Mesendoderm (in vitro differentiated cells): Measurements from ENCODE around the gene FGD4.
A peak's percentile ranks its signal among the peaks of the same experiment; 100 is the strongest.

Experiments used
- DNase-seq: peaks from one replicate; pipeline ENCODE4 v3.0.0; 2013
- H2AK5ac ChIP-seq: 2 replicates; pipeline ENCODE4 v1.6.1; 2013; ENCODE audit warnings: low read length, inconsistent platforms
- H2BK120ac ChIP-seq: 2 replicates; pipeline ENCODE4 v1.6.1; 2013; ENCODE audit warnings: low read depth, mild to moderate bottlenecking, low read length, moderate library complexity, mixed read lengths
- H2BK15ac ChIP-seq: replicated peaks from 2 replicates; pipeline ENCODE4 v1.6.1; 2013; ENCODE audit warnings: low read depth, mild to moderate bottlenecking, moderate library complexity
- H2BK5ac ChIP-seq: 2 replicates; pipeline ENCODE4 v1.6.1; 2013; ENCODE audit warnings: low read length, inconsistent platforms
- H3K18ac ChIP-seq: 2 replicates; pipeline ENCODE4 v1.6.1; 2013; ENCODE audit warnings: mild to moderate bottlenecking, low read length, mixed read lengths
- H3K23ac ChIP-seq: one replicate; pipeline ENCODE4 v1.6.1; 2013; ENCODE audit warnings: low read length
- H3K27ac ChIP-seq: 2 replicates; pipeline ENCODE4 v1.5.1; 2013; ENCODE audit warnings: low read depth, mild to moderate bottlenecking, inconsistent platforms, low read length, moderate library complexity
- H3K27me3 ChIP-seq: 2 replicates; pipeline ENCODE4 v1.6.1; 2013; ENCODE audit warnings: low read length, control low read depth, mild to moderate bottlenecking, inconsistent platforms; ENCODE audit not compliant: insufficient read depth, poor library complexity
- H3K36me3 ChIP-seq: 2 replicates; pipeline ENCODE4 v1.6.1; 2013; ENCODE audit warnings: low read length, inconsistent platforms; ENCODE audit not compliant: control insufficient read depth, insufficient read depth
- H3K4ac ChIP-seq: one replicate; pipeline ENCODE4 v1.6.1; 2013; ENCODE audit warnings: low read depth, mild to moderate bottlenecking, low read length, moderate library complexity
- H3K4me1 ChIP-seq: 2 replicates; pipeline ENCODE4 v1.6.1; 2013; ENCODE audit warnings: low read depth, low read length, inconsistent platforms; ENCODE audit not compliant: control insufficient read depth
- H3K4me2 ChIP-seq: 2 replicates; pipeline ENCODE4 v1.6.1; 2013; ENCODE audit warnings: low read length
- H3K4me3 ChIP-seq: 2 replicates; pipeline ENCODE4 v1.5.1; 2013; ENCODE audit warnings: mild to moderate bottlenecking, low read length
- H3K56ac ChIP-seq: one replicate; pipeline ENCODE4 v1.6.1; 2013; ENCODE audit warnings: low read length
- H3K79me1 ChIP-seq: 2 replicates; pipeline ENCODE4 v1.6.1; 2013; ENCODE audit warnings: low read length, inconsistent platforms
- H3K79me2 ChIP-seq: 2 replicates; pipeline ENCODE4 v1.6.1; 2013; ENCODE audit warnings: mild to moderate bottlenecking, low read length; ENCODE audit not compliant: control insufficient read depth, insufficient read depth
- H3K9ac ChIP-seq: 2 replicates; pipeline ENCODE4 v1.6.1; 2013; ENCODE audit warnings: low read length, inconsistent platforms
- H4K5ac ChIP-seq: one replicate; pipeline ENCODE4 v1.6.1; 2013; ENCODE audit warnings: low read length
- H4K8ac ChIP-seq: one replicate; pipeline ENCODE4 v1.6.1; 2013; ENCODE audit warnings: low read depth, mild to moderate bottlenecking, control low read depth, low read length, moderate library complexity
- WGBS: extraction: QIAGEN DNeasy Blood & Tissue Kit; methylation state at CpG from one replicate; pipeline ENCODE4 v1.1.7; 2013; ENCODE audit warnings: low lambda C conversion rate, missing lambda C conversion rate; ENCODE audit not compliant: insufficient coverage; ENCODE audit errors: extremely low coverage; 5-methylcytosine and 5-hydroxymethylcytosine counted together

FGD4 gene

DNA sequence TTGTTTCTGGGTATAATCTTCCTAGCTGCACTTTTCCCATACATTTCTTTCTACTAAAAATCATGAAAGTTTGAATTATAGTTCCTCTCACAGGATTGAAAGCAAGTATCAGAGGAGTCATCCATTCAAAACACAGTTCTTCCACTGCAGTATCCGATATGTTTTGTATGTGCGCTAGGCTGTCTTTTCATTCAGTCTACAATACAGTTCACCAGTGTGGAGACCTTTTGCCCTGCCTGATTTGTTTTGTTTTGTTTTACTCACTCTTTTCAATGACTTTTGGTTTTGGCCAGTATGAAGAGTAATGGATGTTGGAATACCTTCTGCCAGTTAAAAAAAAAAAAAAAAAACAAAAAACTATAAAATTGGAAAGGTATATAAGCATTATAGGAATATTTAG lies 91.4 kb downstream of the FGD4 start:
- H3K56ac ChIP-seq: no peak overlapping the region

DNA sequence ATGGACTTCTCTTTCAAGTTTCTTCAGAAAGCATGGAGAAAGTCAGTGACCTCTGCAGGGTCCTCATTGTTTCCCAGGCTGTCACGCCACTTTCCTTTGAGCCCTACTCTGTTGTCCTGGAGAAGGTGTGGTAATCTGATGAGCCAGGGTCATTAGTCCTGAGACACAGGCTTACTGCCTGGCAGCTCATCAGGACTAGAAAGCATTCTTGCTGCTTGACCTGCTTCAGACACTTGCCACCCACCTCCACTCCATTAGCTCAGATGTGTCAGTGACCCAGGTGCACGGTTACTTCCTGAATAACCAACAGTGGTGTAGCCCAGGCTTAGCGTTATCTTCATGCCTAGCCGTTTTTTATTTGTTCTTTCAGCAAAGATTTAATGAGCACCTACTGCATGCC lies 93.9 kb downstream of the FGD4 start:
- Histone ChIP-seq H3K4me1 (no peaks in the 10 kb centered on the region), H2BK120ac (no peak overlapping the region), H3K27me3 (no peaks in the 10 kb centered on the region), H3K79me2 (peaks cover 14% of the 10 kb centered on the region), H2BK5ac (no peak overlapping the region), H3K23ac (no peak overlapping the region), H4K8ac (no peak overlapping the region), H2BK15ac (no peak overlapping the region), H3K56ac (no peak overlapping the region), H3K36me3 (no peaks in the 10 kb centered on the region), H4K5ac (no peak overlapping the region), H3K18ac (no peak overlapping the region), H3K4me2 (no peak overlapping the region), H3K4ac (no peak overlapping the region), H3K4me3 (no peak overlapping the region), H2AK5ac (no peak overlapping the region), H3K27ac (no peak overlapping the region), H3K79me1 (peaks cover 6% of the 10 kb centered on the region), H3K9ac (no peak overlapping the region)
- peak; percentile 30 for DNase-seq
- no CpG with 5 or more reads among the region's 4 CpGs for WGBS

More for the DNA sequence above, 91.4 kb downstream of the FGD4 start:
- H3K4ac ChIP-seq: no peak overlapping the region
- no peak overlapping the region for H2AK5ac ChIP-seq
- H4K5ac ChIP-seq: no peak overlapping the region
- H3K4me3 ChIP-seq: no peak overlapping the region
- H3K23ac ChIP-seq: no peak overlapping the region
- no peaks in the 10 kb centered on the region for H3K4me1 ChIP-seq
- no peak overlapping the region for H3K4me2 ChIP-seq
- no peaks in the 10 kb centered on the region for H3K36me3 ChIP-seq
- H3K79me1 ChIP-seq: peaks cover 6% of the 10 kb centered on the region
- H2BK15ac ChIP-seq: no peak overlapping the region
- no peak overlapping the region for H2BK5ac ChIP-seq
- H2BK120ac ChIP-seq: no peak overlapping the region
- H3K18ac ChIP-seq: no peak overlapping the region
- peaks cover 11% of the 10 kb centered on the region for H3K79me2 ChIP-seq
- no peaks in the 10 kb centered on the region for H3K27me3 ChIP-seq
- no peak for DNase-seq
- no peak overlapping the region for H3K9ac ChIP-seq
- no peak overlapping the region for H4K8ac ChIP-seq
- H3K27ac ChIP-seq: no peak overlapping the region
- WGBS: no CpG with 5 or more reads among the region's 2 CpGs

DNA sequence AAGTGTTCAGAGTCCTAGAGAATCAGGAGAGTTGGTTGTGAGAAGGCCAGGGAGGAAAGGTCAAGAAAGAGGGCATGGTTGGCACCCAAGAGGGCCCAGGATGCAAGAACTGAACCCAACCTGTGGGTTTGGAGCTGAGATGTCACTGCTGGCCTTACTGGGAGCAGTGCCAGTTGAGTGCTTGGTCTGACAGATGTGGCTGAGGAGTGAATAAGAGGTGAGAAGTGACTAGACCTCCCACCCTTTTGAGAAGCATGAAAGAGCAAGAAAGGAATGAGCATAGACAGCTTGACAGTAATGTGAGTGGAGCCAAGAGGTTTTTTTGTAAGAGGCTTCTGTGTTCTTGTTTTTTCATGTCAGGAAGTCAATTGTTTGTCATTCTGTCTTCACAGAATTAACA lies 95.3 kb downstream of the FGD4 start:
- no peak overlapping the region for H3K27ac ChIP-seq
- no peak overlapping the region for H3K9ac ChIP-seq

DNA sequence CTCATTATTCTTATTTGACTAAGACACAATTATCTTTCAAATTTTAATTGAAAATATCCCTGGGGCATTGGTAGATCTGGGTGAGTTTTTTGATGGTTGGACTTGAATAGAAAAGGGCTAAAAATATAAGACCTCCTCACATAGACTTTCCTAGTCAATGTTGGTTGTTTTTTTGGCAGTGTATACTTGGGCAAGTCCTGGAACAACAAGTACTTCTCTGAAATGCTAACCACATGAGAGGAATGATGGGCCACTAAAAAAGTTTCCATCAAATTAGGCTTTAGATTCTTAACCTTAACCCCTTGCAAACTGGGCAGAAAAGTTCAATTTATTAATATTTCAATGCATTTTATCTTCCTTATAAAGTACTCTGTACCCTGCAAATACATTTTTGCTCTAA lies 97.6 kb downstream of the FGD4 start:
- H3K27ac ChIP-seq: no peak overlapping the region
- H3K23ac ChIP-seq: no peak overlapping the region
- H3K79me2 ChIP-seq: peaks cover 14% of the 10 kb centered on the region
- no peak overlapping the region for H2AK5ac ChIP-seq
- no peak overlapping the region for H3K18ac ChIP-seq
- H3K9ac ChIP-seq: no peak overlapping the region
- no peaks in the 10 kb centered on the region for H3K27me3 ChIP-seq
- H3K4me2 ChIP-seq: no peak overlapping the region
- H3K56ac ChIP-seq: no peak overlapping the region
- no peak overlapping the region for H4K8ac ChIP-seq
- no peak overlapping the region for H3K4me3 ChIP-seq
- no peak overlapping the region for H3K4ac ChIP-seq
- H3K79me1 ChIP-seq: peaks cover 9% of the 10 kb centered on the region
- H3K36me3 ChIP-seq: no peaks in the 10 kb centered on the region
- no peaks in the 10 kb centered on the region for H3K4me1 ChIP-seq
- H2BK5ac ChIP-seq: no peak overlapping the region
- H4K5ac ChIP-seq: no peak overlapping the region
- DNase-seq: no peak
- no peak overlapping the region for H2BK15ac ChIP-seq
- no peak overlapping the region for H2BK120ac ChIP-seq

More for the DNA sequence above, 95.3 kb downstream of the FGD4 start:
- Histone ChIP-seq H4K5ac (no peak overlapping the region), H3K79me1 (peaks cover 7% of the 10 kb centered on the region), H3K4me2 (no peak overlapping the region), H2BK5ac (no peak overlapping the region), H3K4me3 (no peak overlapping the region), H3K23ac (no peak overlapping the region), H3K79me2 (peaks cover 12% of the 10 kb centered on the region), H2BK120ac (no peak overlapping the region), H2BK15ac (no peak overlapping the region), H3K36me3 (no peaks in the 10 kb centered on the region), H3K4me1 (no peaks in the 10 kb centered on the region), H3K4ac (no peak overlapping the region), H3K27me3 (no peaks in the 10 kb centered on the region), H3K18ac (no peak overlapping the region), H3K56ac (no peak overlapping the region), H2AK5ac (no peak overlapping the region), H4K8ac (no peak overlapping the region)
- peak; percentile 32 for DNase-seq

DNA sequence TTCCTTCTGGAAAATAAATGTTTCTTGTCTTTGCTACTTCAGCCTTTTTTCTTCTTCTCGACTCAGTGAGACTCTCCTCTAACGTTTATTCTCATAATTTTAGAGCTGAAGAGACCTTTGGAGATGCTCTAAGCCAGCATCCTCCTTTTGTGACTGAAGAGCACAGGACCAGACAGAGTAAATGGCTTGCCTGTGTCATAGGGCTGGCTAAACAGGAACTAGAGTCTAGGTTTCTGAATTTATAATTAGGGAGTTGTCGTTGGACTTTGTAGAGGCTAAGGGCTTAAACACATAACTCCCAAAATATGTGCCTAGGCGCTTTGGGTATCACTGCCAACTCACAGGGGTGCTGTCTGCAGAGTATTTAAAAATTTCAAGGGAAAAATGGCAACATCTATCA lies 98.5 kb downstream of the FGD4 start:
- no peaks in the 10 kb centered on the region for H3K4me1 ChIP-seq
- no peak overlapping the region for H2BK5ac ChIP-seq
- no peak overlapping the region for H3K23ac ChIP-seq
- no peaks in the 10 kb centered on the region for H3K36me3 ChIP-seq
- no peak overlapping the region for H3K27ac ChIP-seq
- no peaks in the 10 kb centered on the region for H3K27me3 ChIP-seq
- H4K5ac ChIP-seq: no peak overlapping the region
- WGBS: no CpG with 5 or more reads among the region's 4 CpGs
- H4K8ac ChIP-seq: no peak overlapping the region
- peaks cover 8% of the 10 kb centered on the region for H3K79me1 ChIP-seq
- H3K9ac ChIP-seq: no peak overlapping the region
- no peak overlapping the region for H2BK120ac ChIP-seq
- no peak overlapping the region for H2AK5ac ChIP-seq
- H2BK15ac ChIP-seq: no peak overlapping the region
- no peak overlapping the region for H3K18ac ChIP-seq
- H3K4me2 ChIP-seq: no peak overlapping the region
- no peak overlapping the region for H3K4me3 ChIP-seq
- H3K4ac ChIP-seq: no peak overlapping the region
- no peak overlapping the region for H3K56ac ChIP-seq
- no peak for DNase-seq
- H3K79me2 ChIP-seq: peaks cover 17% of the 10 kb centered on the region

DNA sequence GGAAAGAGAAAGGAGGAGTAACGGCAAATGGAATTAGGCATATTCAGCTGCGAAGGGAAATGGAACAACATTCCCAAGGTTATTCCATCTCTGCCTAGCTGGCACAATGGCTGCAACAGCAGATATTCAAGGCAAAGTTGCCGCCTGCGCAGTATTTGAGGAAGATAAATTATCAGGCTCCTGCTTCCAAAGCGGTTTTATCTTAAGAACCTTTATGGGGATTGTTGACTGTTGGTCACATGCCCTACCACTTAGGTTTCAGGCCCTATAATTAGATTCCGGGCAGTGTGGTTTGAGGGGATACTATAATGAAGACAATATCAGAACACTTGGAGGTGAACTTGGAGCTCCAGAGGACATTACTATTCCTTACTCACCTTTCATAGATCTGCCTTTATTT lies 99.7 kb downstream of the FGD4 start:
- Histone ChIP-seq H3K4me1 (no peaks in the 10 kb centered on the region), H4K8ac (no peak overlapping the region), H3K36me3 (no peaks in the 10 kb centered on the region), H3K27ac (no peak overlapping the region), H3K4ac (no peak overlapping the region), H3K27me3 (no peaks in the 10 kb centered on the region), H3K56ac (no peak overlapping the region), H3K9ac (no peak overlapping the region), H3K4me2 (no peak overlapping the region), H3K18ac (no peak overlapping the region), H3K79me2 (peaks cover 14% of the 10 kb centered on the region), H4K5ac (no peak overlapping the region), H3K79me1 (peaks cover 5% of the 10 kb centered on the region), H3K23ac (no peak overlapping the region), H2BK120ac (no peak overlapping the region), H2AK5ac (no peak overlapping the region), H2BK15ac (no peak overlapping the region), H2BK5ac (no peak overlapping the region), H3K4me3 (no peak overlapping the region)
- no peak for DNase-seq
- WGBS: no CpG with 5 or more reads among the region's 6 CpGs
